ENCODE results near the gene LCP1.

LCP1 gene

DNA sequence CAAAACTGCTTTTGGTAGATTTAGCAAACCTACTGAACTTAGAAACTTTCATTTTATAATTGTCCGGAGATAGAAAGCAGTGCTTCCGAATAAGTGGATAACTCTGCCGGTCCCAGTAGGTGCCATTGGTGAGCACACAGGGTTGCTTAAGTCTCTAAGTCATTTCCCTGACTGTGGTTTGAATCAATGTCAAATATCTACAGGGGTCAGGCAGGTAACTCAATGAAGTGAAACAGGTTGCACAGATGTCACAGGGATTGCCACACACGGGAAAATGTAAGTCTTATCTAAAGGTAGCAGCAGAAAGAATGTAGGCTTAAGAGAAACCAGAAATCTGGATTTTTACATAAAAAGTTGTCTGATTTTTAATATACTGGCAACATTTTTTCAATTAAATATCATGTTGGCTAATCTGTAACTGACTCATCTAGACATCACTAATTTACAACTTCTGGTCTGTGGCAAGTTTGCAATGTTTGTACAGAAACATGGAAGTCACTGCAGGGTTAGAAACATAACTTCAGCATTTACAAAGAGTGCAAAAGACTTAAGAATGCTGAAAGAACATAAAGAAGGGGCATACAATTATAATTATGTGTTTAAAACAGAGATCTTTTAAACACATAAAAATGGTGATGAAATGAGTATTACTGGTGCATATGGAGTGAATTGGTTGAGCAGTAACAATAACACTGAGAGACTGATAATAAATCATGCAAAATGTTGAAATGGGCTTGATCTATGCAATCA lies 15.5 kb upstream of the LCP1 start:
- FAIRE-seq (no peak), DNase-seq (ENCODE audit: insufficient read length, low spot score) (no peak)
- TF ChIP-seq POLR2A (IDR thresholded peaks at IDR 0.05; ENCODE audit: low read depth, low read length): no peak

GRCh38 chr13:46195016-46195415 lies 13.0 kb upstream of the LCP1 start:
- no peak for FAIRE-seq
- DNase-seq (ENCODE audit: insufficient read length, low spot score): no peak
- no peak for TF ChIP-seq POLR2A (IDR thresholded peaks at IDR 0.05; ENCODE audit: low read depth, low read length)

GRCh38 chr13:46192412-46192811 lies 10.4 kb upstream of the LCP1 start:
- FAIRE-seq: no peak
- TF ChIP-seq POLR2A (IDR thresholded peaks at IDR 0.05; ENCODE audit: low read depth, low read length): no peak
- DNase-seq (ENCODE audit: insufficient read length, low spot score): no peak

DNA sequence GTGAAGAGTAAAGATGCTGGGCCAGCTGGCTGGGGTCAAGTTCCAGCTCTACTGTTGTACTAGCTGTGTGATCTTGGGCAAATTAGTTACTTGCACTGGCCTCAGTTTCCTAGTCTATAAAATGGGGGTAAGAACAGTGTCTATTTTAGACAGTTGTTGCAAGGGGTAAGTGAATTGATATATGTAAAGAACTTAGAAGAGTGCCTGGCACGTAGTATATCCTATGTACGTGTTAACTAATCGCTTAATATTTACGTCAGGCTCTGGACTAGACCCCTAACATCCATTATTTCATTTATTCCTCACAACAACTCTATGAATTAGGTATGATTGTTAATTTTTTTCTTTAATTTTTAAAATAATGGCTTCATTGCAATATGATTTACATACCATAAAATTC lies 3.7 kb upstream of the LCP1 start:
- no peak for DNase-seq (ENCODE audit: insufficient read length, low spot score)
- no peak for TF ChIP-seq POLR2A (IDR thresholded peaks at IDR 0.05; ENCODE audit: low read depth, low read length)
- no peak for FAIRE-seq

- TF ChIP-seq POLR2A (IDR thresholded peaks at IDR 0.05; ENCODE audit: low read depth, low read length): no peak
- FAIRE-seq (no peak), DNase-seq (ENCODE audit: insufficient read length, low spot score) (peak; percentile 11)
Observed at GRCh38 chr13:46184277-46184699, 2.3 kb upstream of the LCP1 start.

DNA sequence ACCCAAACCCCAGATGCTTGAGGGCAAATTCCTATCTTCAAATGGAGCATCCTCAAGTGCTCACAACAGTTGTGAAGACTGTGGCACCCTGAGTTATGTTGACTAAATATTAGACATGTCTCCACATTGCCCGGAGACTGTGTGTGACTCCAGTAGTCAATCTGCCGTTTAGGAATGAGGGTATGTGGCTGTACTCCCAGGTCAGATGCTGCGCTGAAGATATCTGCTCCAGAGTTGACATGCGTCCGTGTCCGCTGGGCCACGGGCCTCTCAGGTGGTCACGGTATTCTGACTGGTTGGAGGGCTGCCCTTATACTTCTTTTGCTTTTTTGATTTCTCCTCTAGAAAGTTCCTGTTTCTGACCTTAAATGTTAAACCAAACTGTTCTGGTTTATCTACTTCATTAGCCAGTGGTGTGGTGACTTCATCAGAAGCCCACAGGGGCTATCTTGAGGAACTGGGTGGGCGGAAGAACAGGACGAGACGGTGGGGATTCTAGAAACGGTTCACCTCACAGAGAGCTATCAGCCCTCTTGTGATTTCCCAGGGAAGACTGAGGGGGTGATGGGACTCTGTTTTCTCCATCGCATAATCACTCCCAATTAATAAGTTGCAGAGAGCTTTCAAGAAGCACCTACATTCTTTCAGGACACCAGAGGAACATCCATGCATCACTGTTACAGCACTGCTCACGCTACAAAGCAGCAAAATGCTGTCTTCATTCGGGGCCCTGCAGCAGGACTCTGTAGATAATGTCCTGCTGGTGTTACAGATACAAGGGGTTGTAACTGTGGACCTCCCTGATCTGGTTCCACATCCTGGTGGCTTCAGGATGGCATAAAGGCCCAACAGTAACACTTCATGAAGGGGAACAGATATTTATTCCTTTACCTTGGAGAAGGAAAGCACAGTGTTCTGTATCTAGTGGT lies 1.3 kb upstream of the LCP1 start:
- TF ChIP-seq POLR2A (IDR thresholded peaks at IDR 0.05; ENCODE audit: low read depth, low read length): no peak
- FAIRE-seq (no peak), DNase-seq (ENCODE audit: insufficient read length, low spot score) (no peak)

DNA sequence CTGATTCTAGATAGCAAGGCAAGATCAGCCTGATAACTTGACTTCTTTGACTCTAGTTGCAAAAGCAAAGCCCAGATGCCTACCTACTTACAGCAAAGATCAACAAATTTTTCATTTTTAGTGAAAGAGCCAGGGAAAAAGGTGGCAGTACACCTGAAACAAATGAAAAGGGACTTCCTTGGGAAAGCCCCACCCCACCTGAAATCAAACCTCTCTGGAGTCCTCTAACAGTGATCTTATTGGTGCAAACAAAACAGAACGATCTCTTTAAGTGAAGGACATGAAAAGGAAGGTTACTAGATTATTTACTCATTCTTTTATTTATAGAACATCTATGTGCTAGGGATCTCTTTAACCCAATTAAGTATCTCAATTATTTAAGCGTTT lies 507 bp upstream of the LCP1 start:
- no peak for TF ChIP-seq POLR2A (IDR thresholded peaks at IDR 0.05; ENCODE audit: low read depth, low read length)
- no peak for DNase-seq (ENCODE audit: insufficient read length, low spot score)
- FAIRE-seq: no peak

DNA sequence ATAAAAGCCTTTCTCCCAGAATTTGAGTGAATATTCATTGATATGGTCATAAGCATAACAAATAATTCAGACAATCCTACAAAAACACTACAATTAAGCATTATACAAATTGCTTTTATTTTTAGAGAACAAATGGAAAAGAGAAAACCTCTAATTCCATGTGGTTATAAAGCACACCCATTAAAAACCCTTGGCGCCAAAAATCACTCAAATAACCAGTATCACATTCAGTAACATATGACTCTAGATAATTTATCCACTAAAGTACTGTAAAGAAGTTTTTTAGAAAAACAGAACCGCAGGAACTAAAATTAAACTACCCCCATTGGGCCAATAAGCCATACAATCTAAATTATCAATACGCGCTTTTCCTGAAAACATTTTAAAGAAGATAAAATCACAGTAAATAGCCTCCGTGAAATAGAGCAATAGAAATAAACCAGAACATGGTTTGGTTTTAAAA lies 569 bp downstream of the LCP1 start:
- DNase-seq (ENCODE audit: insufficient read length, low spot score) (no peak), FAIRE-seq (no peak)
- TF ChIP-seq POLR2A (IDR thresholded peaks at IDR 0.05; ENCODE audit: low read depth, low read length): no peak

DNA sequence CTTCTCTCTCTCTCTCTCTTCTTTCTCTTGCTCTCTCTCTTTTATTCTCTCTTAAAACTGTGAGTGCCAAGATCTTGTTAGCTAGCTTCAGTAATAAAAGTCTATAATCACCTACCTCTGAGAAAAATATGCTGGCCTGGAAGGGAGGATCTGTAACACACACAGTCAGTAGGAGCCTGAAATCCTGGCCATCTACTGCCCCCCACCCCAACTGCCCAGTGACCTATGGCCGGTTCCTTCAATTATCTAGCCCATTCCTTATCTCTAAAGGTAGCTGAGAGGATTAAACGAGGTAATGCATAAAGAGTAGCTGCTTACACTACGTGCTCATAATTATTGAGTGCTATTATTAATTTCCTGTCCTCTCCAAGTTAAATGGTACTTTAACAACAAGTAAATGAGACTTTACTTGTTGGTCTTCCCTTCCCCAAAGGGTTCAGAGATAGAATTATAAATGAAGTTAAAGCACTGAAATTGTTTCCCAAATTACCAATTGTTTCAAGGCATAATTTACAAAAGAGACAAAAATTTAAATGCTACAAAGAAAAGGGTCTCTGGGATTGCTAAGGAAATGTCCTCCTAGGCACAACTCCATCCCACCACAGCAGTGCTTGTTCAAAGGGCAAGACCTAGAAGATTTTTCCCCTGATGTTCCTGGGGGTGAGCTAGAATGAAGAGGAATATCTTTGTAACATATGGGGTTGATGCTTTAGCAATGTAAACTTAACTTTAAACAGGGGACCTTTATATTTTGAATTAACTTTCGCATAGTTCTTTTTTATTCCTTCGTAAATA lies 1.8 kb downstream of the LCP1 start:
- no peak for TF ChIP-seq POLR2A (IDR thresholded peaks at IDR 0.05; ENCODE audit: low read depth, low read length)
- FAIRE-seq: no peak
- DNase-seq (ENCODE audit: insufficient read length, low spot score): no peak

DNA sequence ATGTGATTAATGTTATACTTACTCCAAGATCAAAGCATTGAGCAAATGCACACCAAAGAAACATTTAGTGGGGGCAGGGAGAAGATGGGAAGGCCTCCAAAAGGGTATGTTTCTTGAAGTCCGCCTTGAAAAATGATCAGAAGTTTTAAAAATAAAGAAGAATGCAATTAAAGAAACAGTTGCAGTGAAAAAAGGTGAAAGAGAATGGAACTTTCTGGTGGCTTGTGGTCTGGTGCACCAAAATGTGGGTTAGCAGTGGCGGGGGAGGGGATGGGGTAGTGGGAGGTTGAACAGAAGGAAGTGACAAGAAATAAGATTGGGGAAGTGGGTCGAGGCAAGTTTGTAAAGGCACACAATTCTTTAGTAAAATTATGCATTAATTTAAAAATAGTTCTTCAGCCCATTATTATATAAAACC lies 2.5 kb downstream of the LCP1 start:
- DNase-seq (ENCODE audit: insufficient read length, low spot score) (no peak), FAIRE-seq (no peak)
- TF ChIP-seq POLR2A (IDR thresholded peaks at IDR 0.05; ENCODE audit: low read depth, low read length): no peak

GRCh38 chr13:46178821-46179220 lies 3.2 kb downstream of the LCP1 start:
- DNase-seq (ENCODE audit: insufficient read length, low spot score) (no peak), FAIRE-seq (no peak)
- no peak for TF ChIP-seq POLR2A (IDR thresholded peaks at IDR 0.05; ENCODE audit: low read depth, low read length)

- FAIRE-seq (no peak), DNase-seq (ENCODE audit: insufficient read length, low spot score) (no peak)
- TF ChIP-seq POLR2A (IDR thresholded peaks at IDR 0.05; ENCODE audit: low read depth, low read length): no peak
Observed at GRCh38 chr13:46178143-46178542, 3.8 kb downstream of the LCP1 start.

GRCh38 chr13:46176756-46177155 lies 5.2 kb downstream of the LCP1 start:
- DNase-seq (ENCODE audit: insufficient read length, low spot score): no peak
- FAIRE-seq: no peak
- TF ChIP-seq POLR2A (IDR thresholded peaks at IDR 0.05; ENCODE audit: low read depth, low read length): no peak

GRCh38 chr13:46173656-46174055 lies 8.3 kb downstream of the LCP1 start:
- no peak for TF ChIP-seq POLR2A (IDR thresholded peaks at IDR 0.05; ENCODE audit: low read depth, low read length)
- DNase-seq (ENCODE audit: insufficient read length, low spot score): no peak
- no peak for FAIRE-seq

Data from H54 (cell line).